ENCODE data around the gene RASAL2. TPM values are rescaled to one million over a fixed set of nuclear protein-coding genes. Genes with fewer than 3 reads are reported as not detected.

RASAL2 gene
- total RNA-seq, 2 donors from 2014 or later = 9.9 to 20.4 TPM

- Histone ChIP-seq H3K9me3 (no peaks in the 10 kb centered on the region), H3K4me1 (peaks cover 15% of the 10 kb centered on the region), H3K36me3 (replicated peaks in 1 of 2; ENCODE audit: insufficient read depth in 1 of 2, low read depth in 2 of 2) (no peaks in the 10 kb centered on the region), H3K27me3 (no peaks in the 10 kb centered on the region), H3K4me3 (no peak overlapping the region), H3K27ac (no peak overlapping the region)
- ATAC-seq (no peak), DNase-seq (no peak)
- intact Hi-C loops (cut with DNase I) = no loop called here
- TF ChIP-seq CTCF (IDR thresholded peaks at IDR 0.05) (no peak), POLR2A (IDR thresholded peaks at IDR 0.05) (no peak)
Measured at GRCh38 chr1:178367151-178367550, 273.2 kb downstream of the RASAL2 start.

GRCh38 chr1:178368208-178368607 lies 274.3 kb downstream of the RASAL2 start:
- no peak overlapping the region for H3K27ac ChIP-seq
- no peaks in the 10 kb centered on the region for H3K27me3 ChIP-seq
- ATAC-seq = no peak
- no peaks in the 10 kb centered on the region for H3K36me3 ChIP-seq (replicated peaks in 1 of 2; ENCODE audit: insufficient read depth in 1 of 2, low read depth in 2 of 2)
- H3K4me1 ChIP-seq = peaks cover 15% of the 10 kb centered on the region
- no peaks in the 10 kb centered on the region for H3K9me3 ChIP-seq
- WGBS, 2 donors = 76 to 84% methylated on average over 3 of the region's 3 CpGs
- TF ChIP-seq CTCF (IDR thresholded peaks at IDR 0.05) = no peak
- TF ChIP-seq POLR2A (IDR thresholded peaks at IDR 0.05) = no peak
- no peak overlapping the region for H3K4me3 ChIP-seq
- no peak for DNase-seq
- intact Hi-C loops (cut with DNase I) = no loop called here

- intact Hi-C loops (cut with DNase I) = no loop called here
- no peak for ATAC-seq
- TF ChIP-seq CTCF (IDR thresholded peaks at IDR 0.05) (no peak), POLR2A (IDR thresholded peaks at IDR 0.05) (no peak)
- Histone ChIP-seq H3K36me3 (replicated peaks in 1 of 2; ENCODE audit: insufficient read depth in 1 of 2, low read depth in 2 of 2) (no peaks in the 10 kb centered on the region), H3K27ac (peak overlapping the region in 2 of 4 donors; percentile 28 to 51), H3K4me1 (no peaks in the 10 kb centered on the region), H3K9me3 (no peaks in the 10 kb centered on the region), H3K27me3 (no peaks in the 10 kb centered on the region), H3K4me3 (no peak overlapping the region)
- no peak for DNase-seq
- WGBS, 2 donors = 21 to 23% methylated on average over 6 of the region's 6 CpGs
Measured at GRCh38 chr1:178371235-178371634, 277.3 kb downstream of the RASAL2 start.

GRCh38 chr1:178371933-178372388 lies 278.1 kb downstream of the RASAL2 start:
- ATAC-seq (no peak), DNase-seq (no peak)
- 27 to 36% methylated on average over 4 of the region's 4 CpGs for WGBS, 2 donors
- H3K27me3 ChIP-seq = no peaks in the 10 kb centered on the region
- no peaks in the 10 kb centered on the region for H3K4me1 ChIP-seq
- TF ChIP-seq POLR2A (IDR thresholded peaks at IDR 0.05) (no peak), CTCF (IDR thresholded peaks at IDR 0.05) (no peak)
- H3K36me3 ChIP-seq (replicated peaks in 1 of 2; ENCODE audit: insufficient read depth in 1 of 2, low read depth in 2 of 2) = no peaks in the 10 kb centered on the region
- intact Hi-C loops (cut with DNase I) = no loop called here
- H3K27ac ChIP-seq = peak overlapping the region in 1 of 4 donors; percentile 51
- no peak overlapping the region for H3K4me3 ChIP-seq
- H3K9me3 ChIP-seq = no peaks in the 10 kb centered on the region

GRCh38 chr1:178374016-178374415 lies 280.1 kb downstream of the RASAL2 start:
- Histone ChIP-seq H3K9me3 (no peaks in the 10 kb centered on the region), H3K4me1 (no peaks in the 10 kb centered on the region), H3K27ac (no peak overlapping the region), H3K4me3 (no peak overlapping the region), H3K36me3 (replicated peaks in 1 of 2; ENCODE audit: insufficient read depth in 1 of 2, low read depth in 2 of 2) (no peaks in the 10 kb centered on the region), H3K27me3 (no peaks in the 10 kb centered on the region)
- no peak for TF ChIP-seq CTCF (IDR thresholded peaks at IDR 0.05)
- no peak for TF ChIP-seq POLR2A (IDR thresholded peaks at IDR 0.05)
- ATAC-seq (no peak), DNase-seq (no peak)
- 43 to 46% methylated on average over 1 of the region's 1 CpG for WGBS, 2 donors
- intact Hi-C loops (cut with DNase I) = no loop called here
